CD4-positive, CD25-positive, alpha-beta regulatory T cell (primary cell): Measurements from ENCODE around the gene DYSF. TPM values are rescaled to one million over a fixed set of nuclear protein-coding genes. Genes with fewer than 3 reads are reported as not detected.

Experiments
- ATAC-seq, 2 donors: fragments of 150-1000 bp; cut with Tn5 transposase; one replicate each; pipeline ENCODE4 v1.10.0; 2021; ENCODE audit warnings: low read depth in 2 of 2, moderate number of reproducible peaks in 2 of 2, moderate library complexity in 1 of 2
- DNase-seq, 3 donors: peaks; one replicate each; pipeline versions ENCODE4 v3.0.0 to v3.0.0-alpha.2; 2012 to 2022; ENCODE audit warnings: mixed read lengths in 1 of 3
- H3K27ac ChIP-seq: one replicate; pipeline ENCODE4 v1.7.0; 2013; ENCODE audit warnings: mild to moderate bottlenecking, low read length; ENCODE audit not compliant: insufficient read depth, poor library complexity, severe bottlenecking
- H3K27me3 ChIP-seq: one replicate; pipeline ENCODE4 v1.7.0; 2013; ENCODE audit warnings: low read length; ENCODE audit not compliant: control insufficient read depth, insufficient read depth
- H3K36me3 ChIP-seq: one replicate; pipeline ENCODE4 v1.7.0; 2013; ENCODE audit warnings: mild to moderate bottlenecking, low read length, moderate library complexity; ENCODE audit not compliant: control insufficient read depth, insufficient read depth
- H3K4me1 ChIP-seq: 2 replicates; pipeline ENCODE4 v1.7.0; 2013; ENCODE audit warnings: mild to moderate bottlenecking, low read length; ENCODE audit not compliant: insufficient read depth, control insufficient read depth, poor library complexity, severe bottlenecking
- H3K4me3 ChIP-seq: one replicate; pipeline ENCODE4 v1.7.0; 2013; ENCODE audit warnings: low read depth, mild to moderate bottlenecking, low read length, moderate library complexity
- H3K9me3 ChIP-seq, 2 experiments: 1 replicate in 1 of 2; 2 replicates in 1 of 2; pipeline ENCODE4 v1.7.0; 2013; ENCODE audit warnings: low read length in 2 of 2, mild to moderate bottlenecking in 1 of 2, moderate library complexity in 1 of 2; ENCODE audit not compliant: control insufficient read depth in 2 of 2
- H3K27ac Mint-ChIP-seq, 3 donors: one replicate each; pipeline ENCODE4 v1.8.0; 2020 to 2022; ENCODE audit warnings: mild to moderate bottlenecking in 3 of 3, mixed read lengths in 3 of 3, moderate library complexity in 2 of 3
- H3K27me3 Mint-ChIP-seq: one replicate; pipeline ENCODE4 v1.8.0; 2022; ENCODE audit warnings: mild to moderate bottlenecking, mixed read lengths
- H3K36me3 Mint-ChIP-seq: one replicate; pipeline ENCODE4 v1.8.0; 2020; ENCODE audit warnings: mixed read lengths
- H3K4me1 Mint-ChIP-seq, 4 donors: one replicate each; pipeline ENCODE4 v1.8.0; 2020 to 2022; ENCODE audit warnings: mixed read lengths in 4 of 4, mild to moderate bottlenecking in 1 of 4
- H3K4me3 Mint-ChIP-seq, 4 donors: one replicate each; pipeline ENCODE4 v1.8.0; 2020 to 2022; ENCODE audit warnings: mild to moderate bottlenecking in 4 of 4, mixed read lengths in 4 of 4, moderate library complexity in 3 of 4
- H3K9me3 Mint-ChIP-seq, 7 donors: one replicate each; pipeline ENCODE4 v1.8.0; 2020 to 2022; ENCODE audit warnings: mixed read lengths in 7 of 7, mild to moderate bottlenecking in 3 of 7, moderate library complexity in 2 of 7
- polyA plus RNA-seq, 4 donors: library from polyadenylated mRNA; unstranded; fragments of 300-500 nt; fragmentation: Illumina TruSeq; gene quantifications; one replicate each; pipeline ENCODE4 v1.2.3, GENCODE V29; 2021
- total RNA-seq: library from RNA; stranded (reverse); gene quantifications from one replicate; pipeline ENCODE4 v1.2.3, GENCODE V29; 2022

The DYSF gene
- total and polyA plus RNA-seq, 5 donors from 2014 or later, result 0.10 to 0.13 TPM; not detected in 3

- no peaks in the 10 kb centered on the region for H3K27me3 ChIP-seq
- no peak overlapping the region for H3K27ac ChIP-seq
- ATAC-seq (no peak), DNase-seq (no peak)
- H3K4me1 Mint-ChIP-seq, result no peaks in the 10 kb centered on the region
- H3K9me3 ChIP-seq, result no peaks in the 10 kb centered on the region
- H3K4me1 ChIP-seq, result no peaks in the 10 kb centered on the region
- no peaks in the 10 kb centered on the region for H3K27me3 Mint-ChIP-seq
- no peaks in the 10 kb centered on the region for H3K36me3 Mint-ChIP-seq
- no peak overlapping the region for H3K27ac Mint-ChIP-seq
- H3K9me3 Mint-ChIP-seq, result peaks cover 0 to 1% (median 0%) of the 10 kb centered on the region in 7 donors
- H3K4me3 ChIP-seq, result no peak overlapping the region
- no peak overlapping the region for H3K4me3 Mint-ChIP-seq
- H3K36me3 ChIP-seq, result no peaks in the 10 kb centered on the region
These were observed 218.8 kb downstream of the DYSF start for GRCh38 chr2:71671895-71672825.

GRCh38 chr2:71672826-71673795, 219.8 kb downstream of the DYSF start:
- Mint-ChIP-seq H3K27ac (no peak overlapping the region), H3K4me1 (no peaks in the 10 kb centered on the region), H3K27me3 (no peaks in the 10 kb centered on the region), H3K36me3 (no peaks in the 10 kb centered on the region), H3K4me3 (no peak overlapping the region), H3K9me3 (peaks cover 0 to 1% (median 0%) of the 10 kb centered on the region in 7 donors)
- Histone ChIP-seq H3K4me1 (no peaks in the 10 kb centered on the region), H3K9me3 (no peaks in the 10 kb centered on the region), H3K27me3 (no peaks in the 10 kb centered on the region), H3K4me3 (no peak overlapping the region), H3K27ac (no peak overlapping the region), H3K36me3 (no peaks in the 10 kb centered on the region)
- ATAC-seq (no peak), DNase-seq (no peak)

GRCh38 chr2:71674158-71674851, 220.9 kb downstream of the DYSF start:
- DNase-seq, result no peak
- H3K4me3 Mint-ChIP-seq, result no peak overlapping the region
- Histone ChIP-seq H3K27ac (no peak overlapping the region), H3K27me3 (no peaks in the 10 kb centered on the region), H3K4me3 (no peak overlapping the region), H3K4me1 (no peaks in the 10 kb centered on the region), H3K9me3 (no peaks in the 10 kb centered on the region), H3K36me3 (no peaks in the 10 kb centered on the region)
- no peaks in the 10 kb centered on the region for H3K27me3 Mint-ChIP-seq
- no peak for ATAC-seq
- H3K36me3 Mint-ChIP-seq, result no peaks in the 10 kb centered on the region
- H3K9me3 Mint-ChIP-seq, result peaks cover 0 to 1% (median 0%) of the 10 kb centered on the region in 7 donors
- no peaks in the 10 kb centered on the region for H3K4me1 Mint-ChIP-seq
- no peak overlapping the region for H3K27ac Mint-ChIP-seq

- H3K4me3 ChIP-seq, result no peak overlapping the region
- no peaks in the 10 kb centered on the region for H3K36me3 ChIP-seq
- Mint-ChIP-seq H3K9me3 (peaks cover 0 to 1% (median 0%) of the 10 kb centered on the region in 7 donors), H3K36me3 (no peaks in the 10 kb centered on the region), H3K4me3 (no peak overlapping the region), H3K27me3 (no peaks in the 10 kb centered on the region), H3K27ac (no peak overlapping the region), H3K4me1 (no peaks in the 10 kb centered on the region)
- H3K4me1 ChIP-seq, result no peaks in the 10 kb centered on the region
- H3K27ac ChIP-seq, result no peak overlapping the region
- no peaks in the 10 kb centered on the region for H3K27me3 ChIP-seq
- H3K9me3 ChIP-seq, result no peaks in the 10 kb centered on the region
- DNase-seq, result no peak
- ATAC-seq, result no peak
These were observed 221.9 kb downstream of the DYSF start for GRCh38 chr2:71675296-71675695.

GRCh38 chr2:71678874-71679273, 225.5 kb downstream of the DYSF start:
- DNase-seq (no peak), ATAC-seq (no peak)
- no peak overlapping the region for H3K27ac ChIP-seq
- H3K4me1 ChIP-seq, result no peaks in the 10 kb centered on the region
- Mint-ChIP-seq H3K36me3 (no peaks in the 10 kb centered on the region), H3K27me3 (no peaks in the 10 kb centered on the region), H3K27ac (no peak overlapping the region), H3K4me1 (no peaks in the 10 kb centered on the region), H3K9me3 (peaks cover 0 to 1% (median 0%) of the 10 kb centered on the region in 7 donors), H3K4me3 (no peak overlapping the region)
- no peaks in the 10 kb centered on the region for H3K9me3 ChIP-seq
- H3K27me3 ChIP-seq, result no peaks in the 10 kb centered on the region
- H3K4me3 ChIP-seq, result no peak overlapping the region
- no peaks in the 10 kb centered on the region for H3K36me3 ChIP-seq

GRCh38 chr2:71679491-71679890, 226.1 kb downstream of the DYSF start:
- Mint-ChIP-seq H3K4me1 (no peaks in the 10 kb centered on the region), H3K27me3 (no peaks in the 10 kb centered on the region), H3K27ac (no peak overlapping the region), H3K4me3 (no peak overlapping the region), H3K36me3 (no peaks in the 10 kb centered on the region), H3K9me3 (peaks cover 0 to 1% (median 0%) of the 10 kb centered on the region in 7 donors)
- H3K27ac ChIP-seq, result no peak overlapping the region
- no peaks in the 10 kb centered on the region for H3K36me3 ChIP-seq
- H3K27me3 ChIP-seq, result no peaks in the 10 kb centered on the region
- ATAC-seq, result no peak
- no peak for DNase-seq
- H3K4me3 ChIP-seq, result no peak overlapping the region
- H3K4me1 ChIP-seq, result no peaks in the 10 kb centered on the region
- no peaks in the 10 kb centered on the region for H3K9me3 ChIP-seq

GRCh38 chr2:71680925-71681324, 227.6 kb downstream of the DYSF start:
- Histone ChIP-seq H3K9me3 (no peaks in the 10 kb centered on the region), H3K4me1 (no peaks in the 10 kb centered on the region), H3K36me3 (no peaks in the 10 kb centered on the region), H3K27ac (no peak overlapping the region), H3K4me3 (no peak overlapping the region), H3K27me3 (no peaks in the 10 kb centered on the region)
- no peak overlapping the region for H3K4me3 Mint-ChIP-seq
- DNase-seq (no peak), ATAC-seq (no peak)
- no peaks in the 10 kb centered on the region for H3K27me3 Mint-ChIP-seq
- peaks cover 0 to 1% (median 0%) of the 10 kb centered on the region in 7 donors for H3K9me3 Mint-ChIP-seq
- no peaks in the 10 kb centered on the region for H3K36me3 Mint-ChIP-seq
- H3K27ac Mint-ChIP-seq, result no peak overlapping the region
- no peaks in the 10 kb centered on the region for H3K4me1 Mint-ChIP-seq
